MM.1S (cell line): Measurements from ENCODE around the gene F8.

Source experiments
- CTCF ChIP-seq: fragments of 300-600 bp; sonication (generic); IDR thresholded peaks from 2 replicates; pipeline ENCODE4 v1.5.1; 2016; ENCODE audit warnings: antibody characterized with exemption, low read length, mixed read lengths
- EZH2 ChIP-seq: fragments of 300-600 bp; sonication (generic); optimal IDR thresholded peaks from 2 replicates; pipeline ENCODE3; 2017; ENCODE audit warnings: low read depth, mild to moderate bottlenecking, antibody characterized with exemption, low read length, mixed read lengths
- EZH2phosphoT487 ChIP-seq: fragments of 300-600 bp; sonication (generic); IDR thresholded peaks from 2 replicates; pipeline ENCODE4 v1.6.1; 2018; ENCODE audit warnings: antibody characterized with exemption, low read length

- TF ChIP-seq CTCF (no peak), EZH2phosphoT487 (no peak), EZH2 (no peak)
Observed at GRCh38 chrX:154991476-154991875, 31.0 kb downstream of the F8 start.
